Middle frontal gyrus (tissue), 1 donor: ENCODE measurements around the gene DYNC1LI2.
"Not testable (repeated sequence)": the region's sequence is repeated elsewhere in the genome, so short reads cannot be mapped to it uniquely, and the experiment has no call there.

Experiments used
- DNase-seq: peaks from one replicate; pipeline ENCODE4 v3.0.0-alpha.2; 2015; ENCODE audit warnings: low spot score; ENCODE audit errors: extremely low spot score

Gene DYNC1LI2

DNA sequence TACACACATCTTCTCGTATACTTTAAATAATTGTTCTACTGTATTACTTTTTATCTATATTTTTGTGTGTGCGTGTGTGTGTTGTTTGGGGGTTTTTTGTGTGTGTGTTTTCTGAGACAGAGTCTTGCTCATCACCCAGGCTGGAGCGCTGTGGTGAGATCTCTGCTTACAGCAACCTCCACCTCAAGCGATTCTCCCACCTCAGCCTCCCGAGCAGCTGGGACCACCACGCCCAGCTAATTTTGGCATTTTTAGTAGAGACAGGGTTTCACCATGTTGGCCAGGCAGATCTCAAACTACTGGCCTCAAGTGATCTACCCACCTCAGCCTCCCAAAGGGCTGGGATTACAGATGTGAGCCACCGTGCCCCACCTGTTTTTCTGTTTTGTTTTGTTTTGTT is 53.4 kb downstream of the DYNC1LI2 start:
- no peak for DNase-seq

- DNase-seq: peak; percentile 85
Observed at GRCh38 chr16:66696669-66697630, 54.5 kb downstream of the DYNC1LI2 start, which contains the start of gene CMTM4. TSS of gene CMTM4 (minus strand) at chr16:66696743. CDS start at chr16:66696525, 218 bp downstream.

DNA sequence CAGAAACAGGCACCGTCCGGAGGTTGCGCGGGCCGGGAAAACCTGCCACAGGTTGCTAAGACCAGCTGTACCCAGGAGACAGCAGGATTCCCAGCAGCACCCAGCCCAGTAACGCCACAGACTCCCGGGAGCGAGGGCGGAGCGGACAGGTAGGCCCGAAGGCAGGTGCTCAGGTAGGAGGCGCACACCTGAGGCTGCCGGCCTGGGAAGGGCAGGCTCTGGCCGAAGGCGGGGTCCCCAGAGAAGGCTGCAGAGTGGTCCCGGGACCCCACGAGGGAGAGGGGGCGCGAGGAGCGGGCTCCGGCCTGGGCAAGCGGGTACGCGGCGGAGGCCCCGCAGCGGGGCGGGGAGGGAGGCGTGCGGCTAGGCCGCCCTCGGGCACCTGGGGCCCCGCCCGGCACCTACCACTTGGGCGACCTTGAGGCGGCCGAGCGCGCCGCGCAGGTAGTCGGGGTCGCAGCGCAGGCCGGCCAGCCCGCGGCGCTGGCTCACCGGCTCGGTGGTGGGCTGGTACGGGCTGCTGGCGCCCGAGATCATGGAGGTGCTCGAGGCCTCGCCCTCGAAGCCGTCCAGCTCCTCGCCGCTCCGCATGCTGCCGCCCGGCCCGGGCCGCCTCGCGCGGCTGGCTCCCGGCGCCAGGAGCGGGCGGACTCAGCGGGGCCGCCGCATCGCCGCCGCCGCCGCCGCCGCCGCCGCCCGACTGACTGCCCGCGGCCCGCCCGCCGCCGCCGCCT is 55.3 kb downstream of the DYNC1LI2 start:
- no peak for DNase-seq

DNA sequence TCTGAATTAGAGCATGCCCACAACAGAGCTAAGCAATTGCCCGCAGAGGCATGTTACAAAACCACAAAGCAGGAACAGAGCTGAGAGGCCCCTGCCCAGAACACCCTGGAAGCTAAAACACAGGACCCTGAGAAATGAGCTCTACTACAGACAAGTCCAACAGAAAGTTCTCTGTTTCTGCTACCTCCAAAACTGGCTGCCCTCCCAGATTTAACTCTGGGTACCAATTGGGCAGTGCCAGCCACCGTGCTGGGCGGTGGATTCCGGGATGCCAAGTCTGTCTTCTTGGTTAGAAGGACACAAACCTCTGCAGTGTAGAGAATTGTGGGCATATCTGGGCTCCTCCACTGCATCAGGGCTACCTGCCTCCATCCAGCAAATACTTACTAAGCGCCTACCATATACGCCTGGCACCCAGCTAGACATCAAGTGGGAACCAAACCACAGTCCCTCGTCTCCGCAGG is 55.9 kb downstream of the DYNC1LI2 start:
- no peak for DNase-seq

GRCh38 chr16:66693149-66693548 is 58.3 kb downstream of the DYNC1LI2 start:
- DNase-seq: no peak

- DNase-seq: no peak
Observed at GRCh38 chr16:66692341-66692740, 59.1 kb downstream of the DYNC1LI2 start.

GRCh38 chr16:66691234-66691633 is 60.2 kb downstream of the DYNC1LI2 start:
- DNase-seq: no peak

- no peak for DNase-seq
Observed at GRCh38 chr16:66690106-66690847, 61.1 kb downstream of the DYNC1LI2 start.

DNA sequence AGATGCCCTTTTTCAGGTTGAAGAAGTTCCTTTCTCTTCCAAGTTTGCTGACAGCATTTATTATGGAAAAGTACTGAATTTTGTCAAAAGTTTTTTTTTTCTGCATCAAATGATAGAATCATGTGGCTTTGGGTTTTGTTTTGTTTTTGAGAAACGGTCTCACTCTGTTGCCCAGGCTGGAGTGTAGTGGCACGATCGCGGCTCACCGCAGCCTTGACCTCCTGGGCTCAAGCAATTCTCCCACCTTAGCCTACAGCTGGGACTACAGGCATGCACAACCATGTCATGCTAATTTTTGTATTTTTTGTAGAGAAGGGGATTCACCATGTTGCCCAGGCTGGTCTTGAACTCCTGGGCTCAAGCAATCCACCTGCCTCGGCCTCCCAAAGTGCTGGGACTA is 62.1 kb downstream of the DYNC1LI2 start:
- DNase-seq: no peak

DNA sequence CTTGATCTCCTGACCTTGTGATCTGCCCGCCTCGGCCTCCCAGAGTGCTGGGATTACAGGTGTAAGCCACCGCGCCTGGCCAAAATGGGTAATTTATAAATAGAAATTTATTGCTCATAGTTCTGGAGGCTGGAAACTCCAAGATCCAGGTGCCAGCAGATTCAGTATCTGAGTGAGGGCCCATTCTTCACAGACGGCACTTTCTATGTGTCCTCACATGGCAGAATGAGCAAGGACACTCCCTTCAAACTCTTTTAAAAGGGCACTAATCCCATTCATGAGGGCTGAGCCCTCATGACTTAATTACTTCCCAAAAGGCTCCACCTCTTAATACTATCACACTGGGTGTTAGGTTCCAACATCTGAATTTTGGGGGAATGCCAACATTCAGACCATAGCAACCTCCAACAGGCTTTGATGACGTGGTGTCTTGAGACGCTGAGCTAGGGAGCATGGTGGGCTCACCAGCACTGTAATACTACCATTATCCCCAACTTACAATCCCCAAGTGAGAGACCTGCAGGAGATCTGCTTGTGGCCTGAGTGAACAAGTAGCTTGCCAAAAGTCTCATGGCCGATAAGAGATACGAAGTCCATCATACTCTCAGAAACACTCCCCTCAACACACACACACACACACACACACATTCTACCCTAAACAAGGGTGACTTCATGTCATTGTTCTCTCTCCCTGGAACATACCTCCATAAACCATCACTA is 63.3 kb downstream of the DYNC1LI2 start:
- DNase-seq: no peak

DNA sequence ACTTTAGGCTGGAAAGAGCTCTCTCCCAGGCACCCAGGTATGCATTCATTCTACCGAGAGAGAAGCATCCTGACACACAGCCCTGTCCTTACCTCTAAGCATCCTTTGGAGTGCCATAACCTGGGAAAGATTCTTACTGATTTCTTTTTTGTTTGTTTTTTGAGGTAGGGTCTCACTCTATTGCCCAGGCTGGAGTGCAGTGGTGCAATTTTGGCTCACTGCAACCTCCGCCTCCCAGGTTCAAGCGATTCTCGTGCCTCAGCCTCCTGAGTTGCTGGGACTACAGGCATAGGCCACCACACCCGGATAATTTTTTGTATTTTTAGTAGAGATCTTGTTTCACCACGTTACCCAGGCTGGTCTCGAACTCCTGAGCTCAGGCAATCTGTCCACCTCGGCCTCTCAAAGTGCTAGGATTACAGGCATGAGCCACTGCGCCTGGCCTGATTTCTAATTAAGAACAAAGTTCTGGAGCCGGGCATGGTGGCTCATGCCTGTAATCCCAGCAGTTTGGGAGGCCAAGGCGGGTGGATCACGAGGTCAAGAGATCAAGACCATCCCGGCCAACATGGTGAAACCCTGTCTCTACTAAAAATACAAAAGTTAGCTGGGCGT is 65.8 kb downstream of the DYNC1LI2 start:
- DNase-seq: not testable (repeated sequence)

GRCh38 chr16:66682271-66682670 is 69.1 kb downstream of the DYNC1LI2 start:
- no peak for DNase-seq

- no peak for DNase-seq
Observed at GRCh38 chr16:66681676-66682075, 69.7 kb downstream of the DYNC1LI2 start.

DNA sequence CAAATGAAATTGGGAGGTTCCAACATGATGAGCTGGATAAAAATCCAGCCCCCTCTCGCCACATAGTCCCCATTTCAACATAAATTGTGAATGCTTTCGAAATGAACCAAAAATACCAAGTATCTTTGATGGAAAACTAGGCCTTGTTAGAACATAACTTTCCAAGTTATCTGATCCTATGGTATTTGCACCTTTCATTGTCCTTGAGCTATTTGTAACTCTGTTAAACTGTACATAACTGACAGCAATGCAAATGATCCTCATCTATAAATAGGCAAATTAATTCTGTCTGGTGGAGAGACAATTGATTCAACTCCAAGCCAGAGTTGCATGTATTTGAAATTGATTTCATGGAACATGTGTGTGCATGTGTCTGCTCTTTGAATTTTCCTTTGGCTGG is 73.1 kb downstream of the DYNC1LI2 start:
- no peak for DNase-seq

GRCh38 chr16:66677836-66678235 is 73.6 kb downstream of the DYNC1LI2 start:
- no peak for DNase-seq

DNA sequence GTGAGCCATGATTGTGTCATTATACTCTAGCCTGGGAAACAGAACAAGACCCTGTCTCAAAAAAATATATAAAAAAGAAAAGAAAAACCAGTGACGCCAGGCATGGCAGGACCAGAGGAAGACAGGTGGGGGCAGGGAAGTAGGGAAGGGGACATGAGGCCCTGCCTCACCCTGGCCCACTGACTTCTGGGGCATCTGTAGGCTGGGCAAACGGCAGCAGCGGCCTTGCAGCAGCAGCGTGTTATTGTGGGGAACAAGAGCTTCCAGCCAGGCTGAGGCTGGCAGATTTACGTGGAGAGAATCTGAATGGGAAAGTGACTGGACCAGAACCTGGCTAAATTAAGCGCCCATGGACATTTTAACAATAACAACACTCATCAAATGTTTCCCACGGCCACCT is 74.2 kb downstream of the DYNC1LI2 start:
- no peak for DNase-seq

GRCh38 chr16:66676599-66676998 is 74.8 kb downstream of the DYNC1LI2 start:
- DNase-seq: no peak

DNA sequence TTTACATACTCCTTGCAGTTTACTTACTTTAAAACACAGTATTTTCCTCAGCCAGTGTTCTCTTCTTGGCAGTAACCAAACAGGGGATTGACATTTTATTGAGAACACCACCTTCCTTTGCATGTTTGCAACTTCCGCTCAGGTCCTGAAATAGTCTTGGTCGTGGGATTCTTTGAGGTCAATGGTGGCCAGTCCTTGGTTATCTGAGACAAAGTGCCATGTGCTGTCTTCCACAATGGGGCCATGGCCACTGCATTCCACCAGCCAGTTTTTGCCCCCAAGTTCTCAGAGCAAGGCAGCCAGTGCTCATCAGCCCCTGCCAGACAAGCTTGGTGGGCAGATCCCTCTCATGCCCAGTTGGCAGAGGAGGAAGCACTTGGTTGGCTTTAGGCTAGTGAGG is 77.7 kb downstream of the DYNC1LI2 start:
- no peak for DNase-seq
